Measurements from ENCODE around the gene TRAPPC6A.

TRAPPC6A gene

GRCh38 chr19:45140533-45140932 lies 37.5 kb downstream of the TRAPPC6A start:
- peaks cover 33% of the 10 kb centered on the region for H3K4me1 ChIP-seq (ENCODE audit: insufficient read depth, low read length, severe bottlenecking)
- no peaks in the 10 kb centered on the region for H3K27me3 ChIP-seq (ENCODE audit: insufficient read depth, low read length)
- no peak overlapping the region for H3K4me3 ChIP-seq (ENCODE audit: low read depth, low read length, poor library complexity, severe bottlenecking)
- H3K9me2 ChIP-seq (ENCODE audit: low read depth, low read length): no peaks in the 10 kb centered on the region
- no peak overlapping the region for H3K27ac ChIP-seq (ENCODE audit: low read depth, low read length, poor library complexity, severe bottlenecking)
- H3K4me2 ChIP-seq (ENCODE audit: low read length): no peak overlapping the region
- no peaks in the 10 kb centered on the region for H3F3A ChIP-seq (ENCODE audit: insufficient read depth, low read length)
- H3K36me3 ChIP-seq (ENCODE audit: insufficient read depth, low read length): peaks cover 33% of the 10 kb centered on the region
- no peaks in the 10 kb centered on the region for H3K79me2 ChIP-seq (ENCODE audit: insufficient read depth, low read length)
- H4K20me1 ChIP-seq (ENCODE audit: insufficient read depth, low read length): no peaks in the 10 kb centered on the region
- TF ChIP-seq, protein P1, sequence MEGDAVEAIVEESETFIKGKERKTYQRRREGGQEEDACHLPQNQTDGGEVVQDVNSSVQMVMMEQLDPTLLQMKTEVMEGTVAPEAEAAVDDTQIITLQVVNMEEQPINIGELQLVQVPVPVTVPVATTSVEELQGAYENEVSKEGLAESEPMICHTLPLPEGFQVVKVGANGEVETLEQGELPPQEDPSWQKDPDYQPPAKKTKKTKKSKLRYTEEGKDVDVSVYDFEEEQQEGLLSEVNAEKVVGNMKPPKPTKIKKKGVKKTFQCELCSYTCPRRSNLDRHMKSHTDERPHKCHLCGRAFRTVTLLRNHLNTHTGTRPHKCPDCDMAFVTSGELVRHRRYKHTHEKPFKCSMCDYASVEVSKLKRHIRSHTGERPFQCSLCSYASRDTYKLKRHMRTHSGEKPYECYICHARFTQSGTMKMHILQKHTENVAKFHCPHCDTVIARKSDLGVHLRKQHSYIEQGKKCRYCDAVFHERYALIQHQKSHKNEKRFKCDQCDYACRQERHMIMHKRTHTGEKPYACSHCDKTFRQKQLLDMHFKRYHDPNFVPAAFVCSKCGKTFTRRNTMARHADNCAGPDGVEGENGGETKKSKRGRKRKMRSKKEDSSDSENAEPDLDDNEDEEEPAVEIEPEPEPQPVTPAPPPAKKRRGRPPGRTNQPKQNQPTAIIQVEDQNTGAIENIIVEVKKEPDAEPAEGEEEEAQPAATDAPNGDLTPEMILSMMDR (IDR thresholded peaks at IDR 0.05; ENCODE audit: low read length): no peak
- no peak for TF ChIP-seq EZH2 (IDR thresholded peaks at IDR 0.05; ENCODE audit: borderline replicate concordance, low read length)
- H2AFZ ChIP-seq (ENCODE audit: low read length): no peak overlapping the region
- H3K9ac ChIP-seq (ENCODE audit: low read length): no peak overlapping the region
- no peaks in the 10 kb centered on the region for H3K9me3 ChIP-seq (ENCODE audit: low read length)

DNA sequence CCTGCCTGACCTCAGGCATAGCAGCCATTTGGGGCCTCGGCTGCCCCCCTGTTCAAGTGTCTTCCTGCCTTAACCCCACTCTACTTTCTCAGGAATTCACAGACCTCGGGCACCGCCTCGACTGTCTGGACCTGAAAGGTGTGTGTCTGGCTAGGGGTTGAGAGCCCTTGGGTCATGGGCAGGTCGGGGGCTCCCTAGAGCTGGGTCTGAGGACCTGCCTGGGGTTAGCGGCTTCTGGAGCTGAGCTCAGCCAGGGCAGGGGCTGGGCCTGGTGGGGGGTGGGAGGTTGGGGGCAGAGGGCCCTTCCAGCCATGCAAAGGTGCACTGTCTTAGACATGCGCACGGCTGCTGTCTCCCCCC lies 37.9 kb downstream of the TRAPPC6A start:
- no peaks in the 10 kb centered on the region for H3K9me3 ChIP-seq (ENCODE audit: low read length)
- no peak overlapping the region for H3K9ac ChIP-seq (ENCODE audit: low read length)
- H2AFZ ChIP-seq (ENCODE audit: low read length): no peak overlapping the region
- H3K4me2 ChIP-seq (ENCODE audit: low read length): no peak overlapping the region
- peaks cover 37% of the 10 kb centered on the region for H3K4me1 ChIP-seq (ENCODE audit: insufficient read depth, low read length, severe bottlenecking)
- H3K4me3 ChIP-seq (ENCODE audit: low read depth, low read length, poor library complexity, severe bottlenecking): no peak overlapping the region
- no peaks in the 10 kb centered on the region for H3K79me2 ChIP-seq (ENCODE audit: insufficient read depth, low read length)
- peaks cover 31% of the 10 kb centered on the region for H3K36me3 ChIP-seq (ENCODE audit: insufficient read depth, low read length)
- H3F3A ChIP-seq (ENCODE audit: insufficient read depth, low read length): no peaks in the 10 kb centered on the region
- no peak overlapping the region for H3K27ac ChIP-seq (ENCODE audit: low read depth, low read length, poor library complexity, severe bottlenecking)
- TF ChIP-seq EZH2 (IDR thresholded peaks at IDR 0.05; ENCODE audit: borderline replicate concordance, low read length): no peak
- TF ChIP-seq, protein P1 (IDR thresholded peaks at IDR 0.05; ENCODE audit: low read length): no peak
- H3K27me3 ChIP-seq (ENCODE audit: insufficient read depth, low read length): no peaks in the 10 kb centered on the region
- no peaks in the 10 kb centered on the region for H4K20me1 ChIP-seq (ENCODE audit: insufficient read depth, low read length)
- H3K9me2 ChIP-seq (ENCODE audit: low read depth, low read length): no peaks in the 10 kb centered on the region

- no peak overlapping the region for H3K27ac ChIP-seq (ENCODE audit: low read depth, low read length, poor library complexity, severe bottlenecking)
- H3K36me3 ChIP-seq (ENCODE audit: insufficient read depth, low read length): peaks cover 26% of the 10 kb centered on the region; the same call in 1 of the 2 replicates
- H3K4me1 ChIP-seq (ENCODE audit: insufficient read depth, low read length, severe bottlenecking): peaks cover 43% of the 10 kb centered on the region
These were observed 38.5 kb downstream of the TRAPPC6A start for GRCh38 chr19:45139286-45140143.

More at GRCh38 chr19:45139286-45140143, 38.5 kb downstream of the TRAPPC6A start:
- no peaks in the 10 kb centered on the region for H3K79me2 ChIP-seq (ENCODE audit: insufficient read depth, low read length)
- H3F3A ChIP-seq (ENCODE audit: insufficient read depth, low read length): no peaks in the 10 kb centered on the region
- H3K9me3 ChIP-seq (ENCODE audit: low read length): no peaks in the 10 kb centered on the region
- TF ChIP-seq EZH2 (IDR thresholded peaks at IDR 0.05; ENCODE audit: borderline replicate concordance, low read length): no peak
- TF ChIP-seq, protein P1 (IDR thresholded peaks at IDR 0.05; ENCODE audit: low read length): no peak
- H3K9ac ChIP-seq (ENCODE audit: low read length): no peak overlapping the region
- no peaks in the 10 kb centered on the region for H4K20me1 ChIP-seq (ENCODE audit: insufficient read depth, low read length)
- H2AFZ ChIP-seq (ENCODE audit: low read length): no peak overlapping the region
- H3K4me2 ChIP-seq (ENCODE audit: low read length): no peak overlapping the region
- no peaks in the 10 kb centered on the region for H3K9me2 ChIP-seq (ENCODE audit: low read depth, low read length)
- no peaks in the 10 kb centered on the region for H3K27me3 ChIP-seq (ENCODE audit: insufficient read depth, low read length)
- H3K4me3 ChIP-seq (ENCODE audit: low read depth, low read length, poor library complexity, severe bottlenecking): no peak overlapping the region

Measured in OCI-LY1 (cell line).